HG02885 (cell line): ENCODE measurements around the gene AK5.

Source experiments
- ATAC-seq: cut with Tn5 transposase; IDR thresholded peaks from one replicate; pipeline ENCODE4 v1.9.1; 2021; ENCODE audit warnings: mild to moderate bottlenecking; ENCODE audit not compliant: unreplicated experiment, poor library complexity

AK5 gene

DNA sequence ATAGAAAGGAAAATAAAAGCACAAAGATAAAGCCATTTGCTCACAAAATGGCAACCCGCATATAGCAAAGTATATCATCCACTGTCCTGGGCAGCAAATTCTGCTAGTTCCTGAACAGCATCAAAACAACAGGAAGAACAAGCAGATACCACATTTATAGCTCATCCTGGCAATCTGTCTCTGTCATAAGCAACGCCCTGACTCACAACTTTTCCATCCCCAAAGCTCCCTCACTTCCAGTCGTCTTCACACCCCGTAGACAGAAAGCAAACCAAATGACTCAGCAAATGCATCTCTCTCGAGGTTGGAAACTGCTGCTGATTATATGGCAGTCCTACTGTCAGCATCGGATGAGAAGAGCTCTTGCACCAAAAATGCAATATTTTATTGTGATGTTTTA, 65.8 kb downstream of the AK5 start:
- ATAC-seq, result no peak

DNA sequence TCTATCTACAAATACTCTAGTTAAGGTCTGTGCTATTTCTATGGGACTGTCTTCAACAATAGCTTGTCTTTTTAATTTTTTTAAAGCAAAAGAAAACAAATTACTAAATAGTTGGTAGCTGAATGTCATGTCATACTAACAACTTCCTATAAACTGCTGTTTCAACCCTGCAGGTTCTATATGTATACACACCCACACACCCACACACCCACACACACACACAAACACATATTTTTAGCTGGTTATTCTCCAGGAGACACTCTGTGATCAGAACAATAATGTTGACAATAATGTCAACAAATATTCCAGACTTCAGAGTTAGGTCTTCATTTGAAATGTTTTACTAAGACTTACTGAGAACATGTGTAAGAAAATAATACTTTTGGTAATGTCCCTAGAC, 66.7 kb downstream of the AK5 start:
- ATAC-seq, result no peak

DNA sequence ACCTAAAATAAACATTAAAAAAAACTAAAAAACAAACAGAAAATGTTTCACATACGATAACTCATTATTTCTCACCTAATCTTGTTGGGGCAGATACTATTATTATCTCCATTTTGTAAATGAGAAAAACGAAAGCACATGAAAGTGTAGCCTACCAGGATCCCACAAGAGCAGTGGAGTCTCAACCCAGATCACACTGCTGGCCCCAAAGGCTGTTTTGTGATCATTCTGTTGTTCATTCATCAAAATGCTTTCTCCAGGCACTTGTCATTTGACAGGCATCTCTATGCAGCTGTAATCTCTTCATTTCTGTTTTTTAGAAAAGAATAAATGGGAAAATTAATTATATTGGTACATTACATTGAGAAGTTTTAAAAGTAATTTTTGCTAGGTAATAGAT, 67.5 kb downstream of the AK5 start:
- ATAC-seq, result no peak

DNA sequence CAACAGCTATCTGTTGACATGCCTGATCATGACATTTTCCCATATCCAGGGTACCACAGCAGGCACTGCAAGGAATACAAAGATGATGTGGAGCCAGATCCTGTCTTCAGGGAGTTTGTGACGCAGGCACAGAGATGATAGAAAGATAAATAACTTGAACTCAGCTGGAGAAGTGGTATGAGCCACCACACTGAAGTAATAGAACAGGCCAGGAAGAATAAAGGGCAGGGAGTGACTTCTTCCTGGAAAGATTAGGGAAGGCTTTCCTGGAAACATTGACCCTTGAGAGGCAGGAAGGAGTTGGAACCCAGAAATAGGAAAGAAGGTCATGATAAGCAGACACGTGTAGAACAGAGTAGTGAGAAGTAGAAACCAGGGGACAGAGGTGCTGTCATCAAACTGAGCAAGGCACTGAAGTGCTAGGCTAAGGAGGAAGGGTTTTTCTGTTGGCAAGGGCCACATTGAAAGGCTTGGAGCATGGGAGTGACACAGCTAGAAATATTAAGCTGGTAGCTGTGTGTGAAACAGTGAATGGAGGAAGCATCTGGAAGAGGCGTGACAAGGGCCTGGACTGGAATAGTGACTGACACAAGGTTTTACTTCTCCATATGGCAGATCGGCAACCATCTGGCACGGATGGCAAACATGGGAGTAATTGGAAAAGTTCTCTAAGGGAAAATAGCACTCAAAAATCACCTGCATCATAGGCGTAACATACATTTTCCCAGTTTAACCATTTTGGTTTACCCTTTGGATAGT, 68.4 kb downstream of the AK5 start:
- ATAC-seq, result no peak

- ATAC-seq, result no peak
These were observed 72.7 kb downstream of the AK5 start for GRCh38 chr1:77354536-77354935.

DNA sequence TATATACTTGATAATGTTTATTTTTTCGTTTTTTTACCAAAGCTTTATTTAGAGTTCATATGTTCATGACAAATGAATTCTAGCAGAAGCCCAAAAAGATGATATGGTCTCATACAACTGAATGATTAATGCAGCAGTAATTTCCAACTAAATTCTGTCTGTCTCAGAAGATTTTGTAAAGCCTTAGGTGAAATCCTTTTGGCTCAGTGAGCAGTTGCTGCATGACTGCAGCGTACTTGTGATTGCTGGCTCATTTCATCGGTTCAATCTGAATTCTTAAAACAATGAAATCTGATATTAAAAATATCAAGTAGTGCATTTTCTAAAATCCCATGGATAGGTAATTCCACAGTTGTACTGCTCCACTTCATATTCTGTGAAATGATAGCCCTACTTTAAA, 73.2 kb downstream of the AK5 start:
- ATAC-seq, result no peak

GRCh38 chr1:77356136-77356535, 74.3 kb downstream of the AK5 start:
- ATAC-seq, result no peak

- ATAC-seq, result no peak
These were observed 78.4 kb downstream of the AK5 start for GRCh38 chr1:77360256-77360655.

DNA sequence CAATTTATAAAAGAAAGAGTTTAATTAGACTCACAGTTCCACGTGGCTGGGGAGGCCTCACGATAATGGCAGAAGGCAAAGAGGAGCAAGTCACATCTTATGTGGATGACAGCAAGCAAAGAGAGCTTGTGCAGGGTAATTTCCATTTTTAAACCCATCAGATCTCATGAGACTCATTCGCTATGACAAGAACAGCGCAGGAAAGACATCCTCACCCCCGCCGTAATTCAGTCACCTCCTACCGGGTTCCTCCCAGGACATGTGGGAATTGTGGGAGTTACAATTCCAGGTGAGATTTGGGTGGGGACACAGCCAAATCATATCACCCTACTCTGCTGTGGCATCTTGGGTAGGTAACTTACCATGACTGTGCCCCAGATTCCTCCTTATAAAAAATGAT, 79.8 kb downstream of the AK5 start:
- no peak for ATAC-seq

GRCh38 chr1:77370161-77370560, 88.3 kb downstream of the AK5 start:
- no peak for ATAC-seq

GRCh38 chr1:77370583-77371306, 88.9 kb downstream of the AK5 start:
- ATAC-seq, result no peak

- no peak for ATAC-seq
These were observed 89.6 kb downstream of the AK5 start for GRCh38 chr1:77371396-77371795.

GRCh38 chr1:77373702-77374101, 91.9 kb downstream of the AK5 start:
- no peak for ATAC-seq

GRCh38 chr1:77375541-77375940, 93.7 kb downstream of the AK5 start:
- no peak for ATAC-seq

DNA sequence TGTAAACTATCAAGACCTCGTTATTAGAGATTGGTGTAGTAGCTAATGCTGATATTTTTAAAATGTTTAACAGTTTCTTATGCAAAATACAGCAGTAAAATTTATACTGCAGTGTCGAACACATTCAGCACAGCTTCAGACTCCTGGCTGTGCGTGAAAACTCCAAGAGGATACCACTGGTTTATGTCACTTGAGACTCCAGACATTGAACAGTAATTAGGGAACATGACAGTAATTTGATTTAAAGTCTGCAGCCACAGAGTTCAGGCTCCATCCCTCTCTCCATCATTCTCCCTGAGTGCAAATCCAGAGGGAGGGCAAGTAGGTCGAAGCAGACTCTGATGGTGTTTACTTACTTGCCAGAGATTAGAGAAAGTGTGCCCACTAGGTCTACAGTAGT, 94.2 kb downstream of the AK5 start:
- no peak for ATAC-seq

DNA sequence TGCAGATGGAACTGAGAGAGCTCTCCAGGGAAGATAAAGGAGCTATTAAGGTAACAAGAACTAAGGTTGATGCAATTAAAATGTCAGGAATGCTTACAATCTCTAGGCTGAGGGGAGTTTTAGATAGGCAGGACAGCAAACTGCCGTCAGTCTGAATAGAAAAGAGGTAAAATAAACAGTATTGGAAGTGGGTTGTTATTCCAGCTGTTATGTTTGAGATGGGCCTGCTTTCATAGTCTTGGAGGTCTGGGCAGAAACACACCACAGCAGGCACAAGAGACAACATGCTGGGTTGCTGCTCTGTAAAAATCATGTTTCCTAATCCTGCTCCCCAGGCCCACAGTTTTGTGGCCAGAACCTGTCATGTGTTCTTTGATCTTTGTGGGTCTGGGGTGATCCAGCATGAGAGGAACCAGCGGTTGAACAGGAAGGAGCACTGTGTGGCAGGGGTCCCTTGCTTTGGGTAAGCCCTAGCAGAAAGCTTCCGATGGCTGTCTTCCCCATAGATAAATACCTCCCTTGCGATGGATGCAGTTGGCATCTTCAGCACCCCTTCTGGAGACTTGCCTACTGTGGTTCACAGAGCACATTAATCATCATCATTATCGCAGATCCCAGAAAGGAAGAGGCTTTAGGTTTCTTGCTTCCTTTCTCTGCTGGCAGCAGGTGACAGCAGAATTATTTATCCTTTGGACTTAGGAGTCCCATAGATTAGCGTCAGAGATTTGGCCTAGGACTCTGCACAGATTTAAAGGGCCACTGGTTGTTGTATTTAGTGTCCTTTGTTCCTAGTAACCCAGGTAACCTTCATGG, 97.1 kb downstream of the AK5 start:
- no peak for ATAC-seq

- no peak for ATAC-seq
These were observed 100.5 kb downstream of the AK5 start for GRCh38 chr1:77382366-77382765.

DNA sequence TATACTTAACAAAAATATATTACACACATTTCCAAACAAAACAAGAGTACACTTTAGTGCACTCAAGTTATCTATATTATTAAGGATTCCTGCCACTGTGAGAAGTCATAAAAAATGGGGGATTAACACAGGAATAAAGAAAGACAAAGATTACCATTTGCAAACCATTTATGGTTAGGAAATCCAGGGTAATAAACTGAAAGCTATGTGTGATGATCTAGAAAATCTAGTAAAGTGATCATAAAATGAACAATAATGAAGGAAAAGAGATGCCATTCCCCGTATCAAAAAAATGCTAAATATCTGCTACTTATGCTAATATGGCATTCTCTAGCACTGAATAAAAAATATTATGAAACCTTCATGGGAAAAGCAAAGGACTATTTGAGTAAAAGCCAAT, 101.4 kb downstream of the AK5 start:
- no peak for ATAC-seq

DNA sequence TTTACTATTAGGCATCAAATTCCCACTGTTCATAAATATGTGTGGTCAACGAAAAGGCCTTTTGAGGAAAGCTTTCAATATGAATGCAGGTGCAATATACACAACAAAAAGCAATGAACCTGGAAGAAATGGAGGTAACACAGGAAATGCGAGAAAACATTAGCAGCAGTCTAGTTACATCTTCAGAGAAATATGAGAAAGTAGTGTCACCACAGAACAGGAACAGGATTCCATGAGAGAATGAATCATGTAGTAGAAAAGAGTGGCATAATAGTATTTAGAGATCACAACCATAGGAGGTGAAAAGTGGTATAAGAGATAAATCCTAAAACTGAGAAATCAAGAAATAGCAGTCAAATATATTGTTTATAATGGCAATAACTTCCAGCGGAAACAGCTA, 103.7 kb downstream of the AK5 start:
- ATAC-seq, result no peak

DNA sequence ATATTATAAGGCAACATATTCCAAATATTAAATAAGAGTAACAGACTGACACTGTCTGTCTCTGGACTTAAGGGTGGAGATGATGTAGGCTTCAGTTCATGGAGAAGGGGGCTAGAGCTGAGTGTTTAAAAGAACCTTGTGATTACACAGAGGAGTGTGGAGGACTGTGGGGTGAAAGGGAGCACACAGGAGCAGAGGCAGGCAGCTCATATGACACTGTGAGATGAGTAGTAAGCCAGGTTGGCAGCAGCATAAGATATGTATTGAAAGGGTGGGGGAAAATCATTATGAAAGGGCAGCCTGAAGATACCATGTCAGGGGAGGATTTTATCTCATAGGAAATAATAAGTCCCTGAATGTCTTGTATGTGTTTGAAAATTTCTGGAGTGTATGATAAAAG, 104.5 kb downstream of the AK5 start:
- no peak for ATAC-seq

DNA sequence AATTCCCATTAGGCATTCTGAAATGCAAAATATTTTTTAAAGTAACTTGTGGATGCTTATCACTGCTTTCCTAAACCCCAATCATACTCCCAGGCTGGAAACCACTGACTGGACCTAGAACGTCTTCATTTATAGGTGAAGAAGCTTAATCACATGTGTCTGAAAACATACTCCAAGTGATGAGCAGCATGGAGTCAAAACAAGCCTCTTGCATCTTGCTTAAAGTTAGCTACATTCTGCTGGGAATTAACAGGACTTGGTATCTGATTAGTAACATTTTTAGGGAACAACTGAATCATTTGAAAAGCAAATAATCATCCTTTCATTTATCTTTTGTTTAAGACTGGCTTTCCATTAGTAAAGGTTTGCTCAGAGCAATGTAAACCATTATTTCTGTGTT, 105.7 kb downstream of the AK5 start:
- no peak for ATAC-seq
